NCI-H128 (cell line): Measurements from ENCODE around the gene PLXNA2.

Experiments
- DNase-seq: peaks from one replicate; lab custom pipeline; 2025; ENCODE audit not compliant: unreplicated experiment; lab: John Stamatoyannopoulos, UW

The PLXNA2 gene

GRCh38 chr1:208006258-208006920 lies 237.8 kb downstream of the PLXNA2 start:
- no peak for DNase-seq

GRCh38 chr1:208004851-208005250 lies 239.3 kb downstream of the PLXNA2 start:
- no peak for DNase-seq

- DNase-seq: no peak
These were observed 240.9 kb downstream of the PLXNA2 start for GRCh38 chr1:208003241-208003640.

- no peak for DNase-seq
These were observed 241.5 kb downstream of the PLXNA2 start for GRCh38 chr1:208002672-208003071.

GRCh38 chr1:208002078-208002477 lies 242.1 kb downstream of the PLXNA2 start:
- DNase-seq: no peak

GRCh38 chr1:208000504-208000903 lies 243.7 kb downstream of the PLXNA2 start:
- no peak for DNase-seq

- no peak for DNase-seq
These were observed 244.2 kb downstream of the PLXNA2 start for GRCh38 chr1:207999972-208000371.

GRCh38 chr1:207999274-207999915 lies 244.8 kb downstream of the PLXNA2 start:
- DNase-seq: no peak

- DNase-seq: no peak
These were observed 245.5 kb downstream of the PLXNA2 start for GRCh38 chr1:207998691-207999090.

GRCh38 chr1:207997486-207998268 lies 246.5 kb downstream of the PLXNA2 start:
- DNase-seq: no peak

- DNase-seq: no peak
These were observed 247.5 kb downstream of the PLXNA2 start for GRCh38 chr1:207996636-207997035.

GRCh38 chr1:207995576-207995975 lies 248.6 kb downstream of the PLXNA2 start:
- DNase-seq: no peak

- no peak for DNase-seq
These were observed 250.4 kb downstream of the PLXNA2 start for GRCh38 chr1:207993477-207994445.

- no peak for DNase-seq
These were observed 251.4 kb downstream of the PLXNA2 start for GRCh38 chr1:207992677-207993236.

- no peak for DNase-seq
These were observed 252.6 kb downstream of the PLXNA2 start for GRCh38 chr1:207991583-207992026.

GRCh38 chr1:207990876-207991582 lies 253.2 kb downstream of the PLXNA2 start:
- no peak for DNase-seq

GRCh38 chr1:207990455-207990854 lies 253.7 kb downstream of the PLXNA2 start:
- DNase-seq: no peak

- no peak for DNase-seq
These were observed 255.6 kb downstream of the PLXNA2 start for GRCh38 chr1:207988326-207989165.

GRCh38 chr1:207987164-207987563 lies 257.0 kb downstream of the PLXNA2 start:
- DNase-seq: no peak
